HepG2 (cell line): ENCODE measurements around the gene PCDHGB2. TPM values are rescaled to one million over a fixed set of nuclear protein-coding genes. Genes with fewer than 3 reads are reported as not detected.

ENCODE experiments used
- ATAC-seq: fragments of 200-7000 bp; cut with Tn5 transposase; 3 replicates; pipeline ENCODE4 v1.9.1; 2020; ENCODE audit warnings: mild to moderate bottlenecking, moderate library complexity
- BruUV-seq: library from RNA; stranded (reverse); fragments of 400-500 nt; replicated peaks from 2 replicates; lab custom pipeline; 2021; lab: Mats Ljungman, UMichigan
- CTCF ChIA-PET: fragments of 300-600 bp; formaldehyde crosslinking; extraction: SDS; loops from one replicate; lab custom pipeline; 2021; ENCODE audit warnings: low total read pairs, inconsistent platforms, low intra/inter-chr PET ratio; lab: Yijun Ruan, JAX
- POLR2A ChIA-PET: fragments of 350-600 bp; sonication (Branson Sonifier 250); formaldehyde crosslinking; loops from one replicate; lab custom pipeline; 2020; ENCODE audit warnings: antibody characterized with exemption, inconsistent platforms; lab: Yijun Ruan, JAX
- DNase-seq: peaks from one replicate; pipeline ENCODE4 v3.0.0-alpha.2; 2015; ENCODE audit warnings: low spot score
- FAIRE-seq: peaks from 3 replicates; lab custom pipeline; 2011; peaks lifted over from hg19 to GRCh38; lab: Jason Lieb, UNC
- H2AFZ ChIP-seq: one replicate; pipeline ENCODE4 v1.6.1; 2011; ENCODE audit warnings: low read length, inconsistent platforms
- H3K27ac ChIP-seq: fragments of 300-600 bp; 3 replicates; pipeline ENCODE4 v1.8.0; 2011; ENCODE audit warnings: mixed run types, mild to moderate bottlenecking, mixed read lengths, low read length, inconsistent platforms; ENCODE audit not compliant: insufficient read depth; ENCODE audit errors: extremely low read length
- H3K27me3 ChIP-seq, 2 experiments: fragments of 200-600 bp in 1 of 2; 2 replicates in 1 of 2; 3 replicates in 1 of 2; pipeline versions ENCODE4 v1.6.0 to v1.8.0; 2011; ENCODE audit warnings: low read length in 2 of 2, mild to moderate bottlenecking in 2 of 2, moderate library complexity in 2 of 2, inconsistent platforms in 1 of 2; ENCODE audit not compliant: insufficient read depth in 2 of 2, control insufficient read depth in 1 of 2
- H3K36me3 ChIP-seq, 2 experiments: fragments of 200-600 bp in 1 of 2; replicated peaks in 1 of 2; 2 replicates in 1 of 2; 3 replicates in 1 of 2; pipeline versions ENCODE4 v1.5.1 to v1.8.0; 2011; ENCODE audit warnings: low read length in 2 of 2, inconsistent platforms in 1 of 2; ENCODE audit not compliant: insufficient read depth in 2 of 2, control insufficient read depth in 1 of 2
- H3K4me1 ChIP-seq: 2 replicates; pipeline ENCODE4 v1.5.1; 2012; ENCODE audit warnings: low read length, inconsistent platforms; ENCODE audit not compliant: insufficient read depth
- H3K4me2 ChIP-seq: 2 replicates; pipeline ENCODE4 v1.6.0; 2011; ENCODE audit warnings: low read depth, low read length, inconsistent platforms
- H3K4me3 ChIP-seq, 3 experiments: fragments of 200-600 bp in 1 of 3; sonication (generic), shearing (Covaris generic) in 1 of 3; replicated peaks in 1 of 3; 2 replicates each; pipeline ENCODE4 v1.5.1; 2011 to 2016; ENCODE audit warnings: low read length in 3 of 3, inconsistent platforms in 2 of 3, low read depth in 2 of 3, mild to moderate bottlenecking in 2 of 3, control low read depth in 1 of 3, mixed read lengths in 1 of 3; ENCODE audit not compliant: insufficient read depth in 1 of 3
- H3K79me2 ChIP-seq: one replicate; pipeline ENCODE4 v1.6.1; 2011; ENCODE audit warnings: low read length, inconsistent platforms; ENCODE audit not compliant: insufficient read depth
- H3K9ac ChIP-seq: 2 replicates; pipeline ENCODE4 v1.6.0; 2011; ENCODE audit warnings: mild to moderate bottlenecking, low read depth, low read length, inconsistent platforms; ENCODE audit not compliant: insufficient read depth
- H3K9me3 ChIP-seq: 2 replicates; pipeline ENCODE4 v1.5.1; 2012; ENCODE audit warnings: mild to moderate bottlenecking, low read length
- H4K20me1 ChIP-seq: 2 replicates; pipeline ENCODE4 v1.6.0; 2011; ENCODE audit warnings: inconsistent platforms, mild to moderate bottlenecking, low read length, moderate library complexity; ENCODE audit not compliant: insufficient read depth
- ELF1 ChIP-seq: sonication (generic); formaldehyde crosslinking; IDR thresholded peaks from 2 replicates; pipeline ENCODE4 v1.4.0; 2020; ENCODE audit warnings: missing genetic modification reagents
- MEIS2 ChIP-seq: sonication (generic); formaldehyde crosslinking; IDR thresholded peaks from 2 replicates; pipeline ENCODE4 v1.9.0; 2021; ENCODE audit warnings: mild to moderate bottlenecking, missing genetic modification reagents
- MYNN ChIP-seq: sonication (generic); formaldehyde crosslinking; IDR thresholded peaks from 2 replicates; pipeline ENCODE4 v1.4.0; 2020; ENCODE audit warnings: mild to moderate bottlenecking, low read depth, missing genetic modification reagents
- STAG1 ChIP-seq: sonication (generic); formaldehyde crosslinking; IDR thresholded peaks from 2 replicates; pipeline ENCODE4 v1.4.0; 2020; ENCODE audit warnings: missing genetic modification reagents
- ZNF382 ChIP-seq: sonication (generic); formaldehyde crosslinking; IDR thresholded peaks from 2 replicates; pipeline ENCODE4 v1.5.0; 2020; ENCODE audit warnings: missing genetic modification reagents, mild to moderate bottlenecking, borderline replicate concordance
- ZNF550 ChIP-seq: sonication (generic); formaldehyde crosslinking; IDR thresholded peaks from 2 replicates; pipeline ENCODE4 v1.4.0; 2020; ENCODE audit warnings: mild to moderate bottlenecking, missing genetic modification reagents, borderline replicate concordance
- whole genome bisulfite sequencing: methylation state at CpG from one replicate; pipeline ENCODE4 v1.1.6; 2017; ENCODE audit warnings: low lambda C conversion rate; 5-methylcytosine and 5-hydroxymethylcytosine counted together
- in situ Hi-C: cut with HindIII; loops from 2 replicates; pipeline ENCODE4 v1.10.0; 2017; ENCODE audit warnings: low pct_unique_long_range_greater_than_20kb; ENCODE audit not compliant: extremely low pct_ligation_motif_present
- intact Hi-C: fragments of 100-400 bp; cut with micrococcal nuclease; formaldehyde crosslinking; loops from one replicate; pipeline ENCODE4 v1.10.0; 2022; ENCODE audit not compliant: unreplicated experiment
- polyA plus RNA-seq, 8 experiments: library from polyadenylated mRNA; depleted of rRNA in 3 of 8; stranded (reverse) in 7 of 8; unstranded in 1 of 8; fragments of >200 nt; fragmentation: Illumina TruSeq in 4 of 8; extraction: Trizol in 4 of 8; gene quantifications; 2 replicates each; pipeline versions ENCODE4 v1.2.1 to v1.2.3, GENCODE V29; 2011 to 2016; ENCODE audit warnings: low read depth in 4 of 8, missing spikeins in 1 of 8, mixed read lengths in 1 of 8; ENCODE audit not compliant: insufficient read depth in 1 of 8
- total RNA-seq, 5 experiments: library from RNA; depleted of rRNA; stranded (reverse); fragments of >200 nt; fragmentation: Illumina TruSeq; extraction: Trizol; gene quantifications; 2 replicates each; pipeline ENCODE4 v1.2.3, GENCODE V29; 2016; ENCODE audit warnings: low read depth in 1 of 5
- TF ChIP-seq, protein P1 (sequence below): sonication (generic); formaldehyde crosslinking; IDR thresholded peaks from 2 replicates; pipeline ENCODE4 v1.5.0; 2020; ENCODE audit warnings: mild to moderate bottlenecking, missing genetic modification reagents, moderate library complexity
- TF ChIP-seq, protein P2 (sequence below): sonication (generic); formaldehyde crosslinking; IDR thresholded peaks from 2 replicates; pipeline ENCODE4 v1.8.0; 2022; ENCODE audit warnings: mild to moderate bottlenecking, missing genetic modification reagents, moderate library complexity
- TF ChIP-seq, protein P3 (sequence below): sonication (generic); formaldehyde crosslinking; IDR thresholded peaks from 2 replicates; pipeline ENCODE4 v1.8.1; 2023; ENCODE audit warnings: mild to moderate bottlenecking, missing genetic modification reagents
- TF ChIP-seq, protein P4 (sequence below): sonication (generic); formaldehyde crosslinking; IDR thresholded peaks from 2 replicates; pipeline ENCODE4 v1.4.0; 2020; ENCODE audit warnings: mild to moderate bottlenecking, low read depth, missing genetic modification reagents
- TF ChIP-seq, protein P5 (sequence below): sonication (generic); formaldehyde crosslinking; conservative IDR thresholded peaks from 2 replicates; pipeline ENCODE4 v1.8.1; 2023; ENCODE audit warnings: missing genetic modification reagents

PCDHGB2 gene
- total and polyA plus RNA-seq, 2 of the 13 experiments (the other 11 are each of a cell fraction or from before 2014, with no cell fraction given): 0.64 to 0.82 TPM

DNA sequence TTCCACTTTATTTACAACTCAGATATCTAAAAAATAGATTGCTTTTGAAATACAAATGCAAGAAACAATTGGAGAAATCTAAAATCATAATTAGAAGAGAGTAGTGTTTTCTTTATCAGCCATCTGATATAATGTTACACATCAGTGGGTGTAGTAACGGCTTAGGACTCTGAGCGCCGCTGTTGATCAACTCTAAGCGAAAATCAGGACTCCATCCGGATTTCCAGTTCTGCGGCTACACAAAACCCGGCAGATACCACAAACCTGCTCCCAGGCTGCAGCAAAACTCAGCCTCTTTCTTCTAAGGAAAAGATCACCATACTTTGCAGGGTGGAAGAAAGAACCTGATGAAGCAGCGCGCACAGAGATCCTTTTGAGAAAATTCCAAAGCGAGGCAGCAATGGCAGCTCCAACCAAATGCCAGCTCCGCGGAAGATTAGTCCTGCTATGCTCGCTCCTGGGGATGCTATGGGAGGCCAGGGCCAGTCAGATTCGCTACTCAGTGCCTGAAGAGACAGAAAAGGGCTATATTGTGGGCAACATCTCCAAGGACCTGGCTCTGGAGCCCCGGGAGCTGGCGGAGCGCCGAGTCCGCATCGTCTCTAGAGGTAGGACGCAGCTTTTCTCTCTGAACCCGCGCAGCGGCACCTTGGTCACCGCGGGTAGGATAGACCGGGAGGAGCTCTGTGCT is 42.9 kb downstream of the PCDHGB2 start, which contains the start of gene PCDHGA9:
PCDHGA9 (plus strand) TSS at position 226 of the 691 bp plus-strand sequence; CDS start at position 401, 175 bp downstream.
- Histone ChIP-seq H3K9ac (no peak within 1 kb of the TSS), H3K27me3 (no peaks in the 10 kb centered on the region; a peak in 1 of 5 replicates), H3K4me2 (no peak within 1 kb of the TSS), H3K36me3 (no peaks in the 10 kb centered on the region), H4K20me1 (no peaks in the 10 kb centered on the region), H3K79me2 (no peaks in the 10 kb centered on the region), H3K9me3 (peaks cover 13% of the 10 kb centered on the region; the same call in 1 of the 2 replicates), H3K4me3 (no peak within 1 kb of the TSS), H3K27ac (no peak within 1 kb of the TSS), H2AFZ (no peak within 1 kb of the TSS), H3K4me1 (no peaks in the 10 kb centered on the region)
- ChIA-PET POLR2A (no interaction called here), CTCF (no interaction called here)
- FAIRE-seq (no peak), ATAC-seq (no peak), DNase-seq (no peak)
- BruUV-seq: no TSS peak
- in situ Hi-C loops: no loop called here
- TF ChIP-seq, protein P1, sequence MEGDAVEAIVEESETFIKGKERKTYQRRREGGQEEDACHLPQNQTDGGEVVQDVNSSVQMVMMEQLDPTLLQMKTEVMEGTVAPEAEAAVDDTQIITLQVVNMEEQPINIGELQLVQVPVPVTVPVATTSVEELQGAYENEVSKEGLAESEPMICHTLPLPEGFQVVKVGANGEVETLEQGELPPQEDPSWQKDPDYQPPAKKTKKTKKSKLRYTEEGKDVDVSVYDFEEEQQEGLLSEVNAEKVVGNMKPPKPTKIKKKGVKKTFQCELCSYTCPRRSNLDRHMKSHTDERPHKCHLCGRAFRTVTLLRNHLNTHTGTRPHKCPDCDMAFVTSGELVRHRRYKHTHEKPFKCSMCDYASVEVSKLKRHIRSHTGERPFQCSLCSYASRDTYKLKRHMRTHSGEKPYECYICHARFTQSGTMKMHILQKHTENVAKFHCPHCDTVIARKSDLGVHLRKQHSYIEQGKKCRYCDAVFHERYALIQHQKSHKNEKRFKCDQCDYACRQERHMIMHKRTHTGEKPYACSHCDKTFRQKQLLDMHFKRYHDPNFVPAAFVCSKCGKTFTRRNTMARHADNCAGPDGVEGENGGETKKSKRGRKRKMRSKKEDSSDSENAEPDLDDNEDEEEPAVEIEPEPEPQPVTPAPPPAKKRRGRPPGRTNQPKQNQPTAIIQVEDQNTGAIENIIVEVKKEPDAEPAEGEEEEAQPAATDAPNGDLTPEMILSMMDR (CRISPR knock-in tag): peak; percentile 22
- TF ChIP-seq ZNF382 (no peak), STAG1 (CRISPR knock-in tag) (peak; percentile 26; the same call in 1 of the 2 replicates)
- intact Hi-C loops: no loop called here
- WGBS: 79% methylated on average over 27 of the region's 27 CpGs

DNA sequence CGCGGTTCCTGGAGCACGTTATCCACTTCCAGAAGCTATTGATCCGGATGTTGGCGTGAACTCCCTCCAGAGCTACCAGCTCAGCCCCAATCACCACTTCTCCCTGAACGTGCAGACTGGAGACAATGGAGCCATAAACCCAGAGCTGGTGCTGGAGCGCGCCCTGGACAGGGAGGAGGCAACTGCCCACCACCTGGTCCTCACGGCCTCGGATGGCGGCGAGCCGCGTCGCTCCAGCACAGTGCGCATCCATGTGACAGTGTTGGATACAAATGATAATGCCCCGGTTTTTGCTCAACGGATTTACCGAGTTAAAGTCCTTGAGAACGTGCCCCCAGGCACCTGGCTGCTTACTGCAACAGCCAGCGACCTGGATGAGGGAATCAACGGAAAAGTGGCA is 43.6 kb downstream of the PCDHGB2 start:
- Histone ChIP-seq H2AFZ (no peak overlapping the region), H3K27me3 (no peaks in the 10 kb centered on the region; a peak in 1 of 5 replicates), H3K27ac (no peak overlapping the region), H3K4me1 (no peaks in the 10 kb centered on the region), H3K4me2 (no peak overlapping the region), H4K20me1 (no peaks in the 10 kb centered on the region), H3K36me3 (no peaks in the 10 kb centered on the region), H3K79me2 (no peaks in the 10 kb centered on the region), H3K4me3 (no peak overlapping the region), H3K9me3 (peaks cover 11% of the 10 kb centered on the region; the same call in 1 of the 2 replicates), H3K9ac (no peak overlapping the region)
- ChIA-PET POLR2A (no interaction called here), CTCF (no interaction called here)
- intact Hi-C loops: no loop called here
- 65% methylated on average over 22 of the region's 22 CpGs for WGBS
- TF ChIP-seq, protein P2, sequence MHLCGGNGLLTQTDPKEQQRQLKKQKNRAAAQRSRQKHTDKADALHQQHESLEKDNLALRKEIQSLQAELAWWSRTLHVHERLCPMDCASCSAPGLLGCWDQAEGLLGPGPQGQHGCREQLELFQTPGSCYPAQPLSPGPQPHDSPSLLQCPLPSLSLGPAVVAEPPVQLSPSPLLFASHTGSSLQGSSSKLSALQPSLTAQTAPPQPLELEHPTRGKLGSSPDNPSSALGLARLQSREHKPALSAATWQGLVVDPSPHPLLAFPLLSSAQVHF (CRISPR knock-in tag): no peak
- TF ChIP-seq, protein P3, sequence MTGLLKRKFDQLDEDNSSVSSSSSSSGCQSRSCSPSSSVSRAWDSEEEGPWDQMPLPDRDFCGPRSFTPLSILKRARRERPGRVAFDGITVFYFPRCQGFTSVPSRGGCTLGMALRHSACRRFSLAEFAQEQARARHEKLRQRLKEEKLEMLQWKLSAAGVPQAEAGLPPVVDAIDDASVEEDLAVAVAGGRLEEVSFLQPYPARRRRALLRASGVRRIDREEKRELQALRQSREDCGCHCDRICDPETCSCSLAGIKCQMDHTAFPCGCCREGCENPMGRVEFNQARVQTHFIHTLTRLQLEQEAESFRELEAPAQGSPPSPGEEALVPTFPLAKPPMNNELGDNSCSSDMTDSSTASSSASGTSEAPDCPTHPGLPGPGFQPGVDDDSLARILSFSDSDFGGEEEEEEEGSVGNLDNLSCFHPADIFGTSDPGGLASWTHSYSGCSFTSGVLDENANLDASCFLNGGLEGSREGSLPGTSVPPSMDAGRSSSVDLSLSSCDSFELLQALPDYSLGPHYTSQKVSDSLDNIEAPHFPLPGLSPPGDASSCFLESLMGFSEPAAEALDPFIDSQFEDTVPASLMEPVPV: no peak
- no peak for TF ChIP-seq ZNF550 (CRISPR knock-in tag)
- no peak for TF ChIP-seq MYNN (CRISPR knock-in tag)
- no peak for TF ChIP-seq ELF1 (CRISPR knock-in tag)
- TF ChIP-seq, protein P4, sequence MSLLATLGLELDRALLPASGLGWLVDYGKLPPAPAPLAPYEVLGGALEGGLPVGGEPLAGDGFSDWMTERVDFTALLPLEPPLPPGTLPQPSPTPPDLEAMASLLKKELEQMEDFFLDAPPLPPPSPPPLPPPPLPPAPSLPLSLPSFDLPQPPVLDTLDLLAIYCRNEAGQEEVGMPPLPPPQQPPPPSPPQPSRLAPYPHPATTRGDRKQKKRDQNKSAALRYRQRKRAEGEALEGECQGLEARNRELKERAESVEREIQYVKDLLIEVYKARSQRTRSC (CRISPR knock-in tag): no peak
- no peak for TF ChIP-seq MEIS2 (CRISPR knock-in tag)
- TF ChIP-seq, protein P5, sequence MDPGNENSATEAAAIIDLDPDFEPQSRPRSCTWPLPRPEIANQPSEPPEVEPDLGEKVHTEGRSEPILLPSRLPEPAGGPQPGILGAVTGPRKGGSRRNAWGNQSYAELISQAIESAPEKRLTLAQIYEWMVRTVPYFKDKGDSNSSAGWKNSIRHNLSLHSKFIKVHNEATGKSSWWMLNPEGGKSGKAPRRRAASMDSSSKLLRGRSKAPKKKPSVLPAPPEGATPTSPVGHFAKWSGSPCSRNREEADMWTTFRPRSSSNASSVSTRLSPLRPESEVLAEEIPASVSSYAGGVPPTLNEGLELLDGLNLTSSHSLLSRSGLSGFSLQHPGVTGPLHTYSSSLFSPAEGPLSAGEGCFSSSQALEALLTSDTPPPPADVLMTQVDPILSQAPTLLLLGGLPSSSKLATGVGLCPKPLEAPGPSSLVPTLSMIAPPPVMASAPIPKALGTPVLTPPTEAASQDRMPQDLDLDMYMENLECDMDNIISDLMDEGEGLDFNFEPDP: no peak
- DNase-seq (no peak), ATAC-seq (no peak), FAIRE-seq (no peak)
- in situ Hi-C loops: no loop called here
- no TSS peak for BruUV-seq
